NCI-H146 (cell line): ENCODE measurements around the gene NOL4L.

Source experiments
- DNase-seq: peaks from one replicate; lab custom pipeline; 2025; lab: John Stamatoyannopoulos, UW

NOL4L gene

DNA sequence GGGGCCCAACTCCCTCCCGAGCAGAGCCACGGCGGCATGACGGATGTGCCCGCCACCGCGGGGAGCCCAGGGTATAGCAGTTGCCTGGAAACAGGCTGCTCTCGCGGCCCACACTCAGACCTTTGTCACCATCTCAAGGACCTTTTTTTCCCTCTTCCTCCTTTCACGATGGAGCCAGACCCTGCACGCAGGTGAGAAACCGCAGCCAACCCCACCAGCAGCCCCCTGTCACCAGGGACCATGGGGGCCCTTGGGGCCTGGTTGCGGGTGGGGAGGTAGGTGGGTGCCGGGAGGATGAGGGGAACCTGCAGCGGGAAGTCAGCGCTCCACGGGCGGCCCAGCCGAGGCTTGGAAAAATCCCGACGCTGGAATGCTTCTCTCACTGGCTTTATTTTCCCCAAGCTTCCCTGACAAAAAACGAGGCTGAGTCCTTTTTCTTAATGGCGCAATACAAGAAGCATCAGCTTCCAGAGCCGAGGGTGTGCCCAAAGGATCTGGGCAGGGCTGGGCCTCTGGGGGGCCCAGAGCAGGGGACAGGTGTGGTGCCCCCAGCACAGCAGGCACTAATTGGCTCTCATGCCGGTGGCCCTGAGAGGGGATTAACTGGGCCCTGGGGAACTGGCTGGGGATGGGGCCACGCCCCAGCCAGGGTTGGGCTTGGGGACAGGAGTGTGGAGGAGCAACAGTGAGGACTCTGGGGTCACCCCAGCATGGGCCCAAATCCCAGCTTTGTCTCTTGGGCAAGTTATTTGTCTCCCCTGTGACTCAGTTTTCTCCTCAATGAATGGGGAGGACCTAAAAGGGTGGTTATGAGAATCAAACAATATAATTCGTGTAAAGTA is 23.9 kb downstream of the NOL4L start:
- DNase-seq: peak; percentile 96

DNA sequence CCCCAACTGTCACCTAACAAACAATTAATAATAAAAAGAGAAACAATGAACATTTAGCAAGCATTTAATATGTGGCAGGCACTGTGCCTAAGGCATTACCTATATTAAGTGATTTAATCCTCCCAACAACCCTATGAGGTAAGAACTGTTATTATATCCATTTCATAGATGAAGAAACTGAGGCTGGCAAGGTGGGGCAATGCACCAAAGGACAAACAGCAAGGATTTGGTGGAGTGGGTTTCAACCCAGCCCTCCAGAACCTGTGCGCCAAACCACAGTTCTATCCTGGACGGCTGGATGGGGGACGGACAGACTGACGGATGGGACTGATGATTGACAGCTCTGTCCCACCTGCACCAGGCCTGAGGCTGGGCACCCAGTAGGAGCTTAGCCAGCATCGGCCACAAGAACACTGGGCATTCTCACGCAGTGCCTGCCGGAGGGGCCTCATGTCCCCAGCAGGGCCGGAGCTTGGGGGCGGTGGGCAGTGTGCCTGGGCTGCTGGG is 24.6 kb downstream of the NOL4L start:
- DNase-seq: no peak

DNA sequence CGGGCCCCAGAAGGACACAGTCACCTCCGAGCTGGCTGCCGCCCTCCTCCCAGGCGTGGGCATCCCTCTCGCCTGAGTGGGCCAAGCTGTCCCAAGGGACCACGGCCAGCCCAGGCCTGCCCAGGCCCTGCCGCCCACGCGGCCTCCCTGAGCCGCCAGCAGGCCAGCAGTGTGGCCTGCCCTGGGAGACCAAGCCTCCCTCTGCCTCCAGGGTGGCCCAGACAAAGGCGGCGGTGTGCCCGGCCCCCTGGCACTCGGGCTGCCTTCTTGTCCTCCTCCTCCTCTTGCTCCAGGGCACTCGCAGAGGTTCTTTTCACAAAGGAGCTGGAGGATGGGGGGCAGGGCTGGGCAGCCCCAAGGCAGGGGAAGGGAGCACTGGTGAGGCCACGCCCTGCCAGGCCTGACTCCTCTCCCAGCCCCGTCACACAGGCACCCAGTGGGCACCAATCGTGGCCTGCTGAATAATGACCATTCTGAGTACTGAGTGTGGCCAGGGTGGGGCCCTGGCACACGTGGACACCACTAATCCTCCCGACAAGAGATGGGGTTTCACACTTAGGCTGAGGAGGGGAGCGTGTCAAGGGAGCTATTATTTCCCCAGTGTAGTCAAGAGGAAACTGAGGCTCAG is 25.3 kb downstream of the NOL4L start:
- no peak for DNase-seq

- no peak for DNase-seq
Observed at GRCh38 chr20:32559205-32559752, 25.9 kb downstream of the NOL4L start.

GRCh38 chr20:32558526-32558925 is 26.6 kb downstream of the NOL4L start:
- no peak for DNase-seq

DNA sequence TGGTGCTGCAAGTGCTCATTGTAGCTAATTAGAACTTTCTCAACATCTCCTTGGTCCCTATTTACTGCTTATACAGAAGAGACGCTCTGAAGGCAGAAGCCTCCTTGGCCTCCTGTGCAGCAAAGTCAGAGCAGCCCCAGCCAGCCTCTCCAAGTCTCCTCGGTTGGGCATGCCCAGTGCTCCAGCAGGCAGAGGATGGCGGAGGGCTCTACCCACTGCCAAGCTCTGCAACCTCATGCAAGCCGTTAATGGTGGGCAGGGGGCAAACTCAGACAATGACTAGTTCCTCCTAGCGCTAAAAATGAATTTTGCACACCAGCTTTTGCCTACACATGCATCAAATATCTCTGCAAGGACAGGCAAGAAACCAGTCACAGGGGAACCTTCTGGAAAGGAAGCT is 27.8 kb downstream of the NOL4L start:
- no peak for DNase-seq

DNA sequence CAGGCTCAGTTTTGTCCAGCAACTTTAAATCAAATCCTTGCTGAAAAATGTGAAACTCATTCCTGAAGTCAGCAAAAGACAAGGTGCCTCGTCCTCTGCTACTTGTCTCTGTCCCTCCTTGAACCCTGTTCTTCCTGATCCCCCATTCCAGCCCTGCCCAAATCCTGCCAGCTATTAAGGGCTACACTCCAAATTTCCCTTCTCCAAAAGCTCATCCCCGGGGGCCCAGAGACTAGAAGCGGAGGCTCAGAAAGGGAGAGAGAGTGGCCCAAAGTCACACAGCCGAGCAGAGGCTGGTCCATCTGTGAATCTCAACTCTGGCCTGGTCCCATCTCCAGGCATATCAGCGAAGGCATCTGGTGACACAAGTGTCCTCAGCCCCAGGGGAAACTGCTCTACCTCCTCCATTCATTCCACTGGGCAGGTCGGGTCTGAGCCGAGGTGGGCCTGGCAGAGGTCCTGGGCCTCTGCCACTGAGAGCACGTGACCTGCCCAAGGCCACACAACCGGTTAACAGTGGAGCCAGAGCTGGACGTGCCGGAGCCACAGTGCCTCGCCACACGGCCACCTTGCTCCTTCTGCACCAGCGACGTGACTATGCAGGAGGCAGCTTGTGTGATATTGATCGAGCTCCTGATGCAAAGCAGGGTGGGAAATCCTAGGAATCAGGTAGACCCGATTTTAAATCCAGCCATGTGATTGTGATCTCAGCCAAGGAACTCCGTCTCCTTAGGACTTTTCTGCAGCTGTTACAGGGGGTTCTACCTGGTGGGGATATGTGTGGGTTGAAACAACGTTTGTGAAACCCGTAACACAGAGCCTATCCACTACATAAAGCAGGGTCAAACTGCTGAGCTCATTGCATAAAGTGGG is 28.6 kb downstream of the NOL4L start:
- DNase-seq: no peak

GRCh38 chr20:32555584-32555983 is 29.5 kb downstream of the NOL4L start:
- DNase-seq: no peak

GRCh38 chr20:32554965-32555289 is 30.2 kb downstream of the NOL4L start:
- DNase-seq: no peak

DNA sequence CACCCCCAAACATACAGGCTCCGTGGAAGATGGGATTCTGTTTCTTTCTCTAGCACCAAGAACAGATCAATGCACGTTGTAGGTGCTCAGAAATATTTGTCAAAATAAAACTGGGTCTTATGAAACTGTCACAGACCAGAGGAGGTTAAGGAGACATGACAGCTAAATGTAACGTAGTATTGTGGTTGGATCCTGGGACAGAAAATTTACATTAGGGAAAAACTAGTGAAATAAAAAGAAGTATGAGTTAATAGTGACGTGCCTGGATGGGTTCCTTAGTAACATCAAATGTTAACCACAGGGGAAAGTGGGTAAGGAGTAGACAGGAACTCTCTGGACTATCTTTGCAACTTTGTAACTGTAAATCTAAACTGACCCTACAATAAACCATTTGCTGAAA is 31.5 kb downstream of the NOL4L start:
- no peak for DNase-seq

- no peak for DNase-seq
Observed at GRCh38 chr20:32551693-32552092, 33.4 kb downstream of the NOL4L start.

DNA sequence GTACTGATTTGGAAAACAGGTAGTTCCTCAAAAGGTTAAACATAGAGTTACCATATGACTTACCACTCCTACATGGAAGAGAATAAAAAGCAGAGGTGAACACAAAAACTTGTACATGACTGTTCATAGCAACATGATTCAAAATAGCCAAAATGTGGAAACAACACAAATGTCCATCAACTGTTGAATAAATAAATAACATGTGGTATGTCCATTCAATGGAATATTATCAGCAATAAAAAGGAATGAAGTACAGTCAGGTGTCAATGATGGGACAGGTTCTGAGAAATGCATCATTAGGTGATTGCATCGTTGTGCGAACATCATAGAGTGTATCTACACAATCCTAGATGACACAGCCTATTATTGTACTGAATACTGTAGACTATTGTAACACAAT is 35.3 kb downstream of the NOL4L start:
- DNase-seq: no peak

GRCh38 chr20:32547753-32548034 is 37.4 kb downstream of the NOL4L start:
- no peak for DNase-seq

DNA sequence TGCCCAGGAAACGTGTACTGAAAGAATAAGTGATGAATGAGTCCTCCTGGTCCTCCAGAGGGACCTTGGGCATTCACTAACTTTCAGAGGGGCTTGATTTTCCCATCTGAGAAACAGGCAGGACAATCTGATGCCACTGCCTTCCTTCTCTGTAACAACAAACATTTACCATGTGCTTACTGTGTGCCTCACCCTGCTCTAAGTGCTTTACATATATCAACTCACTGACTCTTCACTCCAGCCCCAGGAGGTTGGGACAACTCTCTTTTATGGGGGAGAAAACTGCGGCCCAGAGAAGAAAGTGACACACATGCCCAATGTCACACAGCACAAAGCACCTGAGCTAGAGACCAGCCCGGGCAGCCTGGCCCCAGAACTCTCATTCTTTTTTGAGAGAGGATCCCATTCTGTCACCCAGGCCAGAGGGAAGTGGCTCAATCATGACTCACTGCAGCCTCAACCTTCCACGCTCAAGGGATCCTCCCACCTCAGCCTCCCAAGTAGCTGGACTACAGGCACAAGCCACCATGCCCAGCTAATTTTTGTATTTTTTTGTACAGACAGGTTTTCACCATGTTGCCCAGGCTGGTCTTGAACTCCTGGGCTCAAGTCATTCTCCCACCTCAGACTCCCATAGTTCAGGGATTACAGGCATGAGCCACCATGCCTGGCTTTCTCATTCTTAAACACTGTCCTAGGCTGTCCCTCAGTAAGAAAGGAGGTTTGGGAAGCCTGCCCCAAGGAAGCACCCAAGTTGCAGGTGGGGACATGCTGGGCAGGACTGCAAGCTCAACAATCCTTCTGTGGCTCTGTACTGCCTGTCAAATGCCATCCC is 38.0 kb downstream of the NOL4L start:
- no peak for DNase-seq

DNA sequence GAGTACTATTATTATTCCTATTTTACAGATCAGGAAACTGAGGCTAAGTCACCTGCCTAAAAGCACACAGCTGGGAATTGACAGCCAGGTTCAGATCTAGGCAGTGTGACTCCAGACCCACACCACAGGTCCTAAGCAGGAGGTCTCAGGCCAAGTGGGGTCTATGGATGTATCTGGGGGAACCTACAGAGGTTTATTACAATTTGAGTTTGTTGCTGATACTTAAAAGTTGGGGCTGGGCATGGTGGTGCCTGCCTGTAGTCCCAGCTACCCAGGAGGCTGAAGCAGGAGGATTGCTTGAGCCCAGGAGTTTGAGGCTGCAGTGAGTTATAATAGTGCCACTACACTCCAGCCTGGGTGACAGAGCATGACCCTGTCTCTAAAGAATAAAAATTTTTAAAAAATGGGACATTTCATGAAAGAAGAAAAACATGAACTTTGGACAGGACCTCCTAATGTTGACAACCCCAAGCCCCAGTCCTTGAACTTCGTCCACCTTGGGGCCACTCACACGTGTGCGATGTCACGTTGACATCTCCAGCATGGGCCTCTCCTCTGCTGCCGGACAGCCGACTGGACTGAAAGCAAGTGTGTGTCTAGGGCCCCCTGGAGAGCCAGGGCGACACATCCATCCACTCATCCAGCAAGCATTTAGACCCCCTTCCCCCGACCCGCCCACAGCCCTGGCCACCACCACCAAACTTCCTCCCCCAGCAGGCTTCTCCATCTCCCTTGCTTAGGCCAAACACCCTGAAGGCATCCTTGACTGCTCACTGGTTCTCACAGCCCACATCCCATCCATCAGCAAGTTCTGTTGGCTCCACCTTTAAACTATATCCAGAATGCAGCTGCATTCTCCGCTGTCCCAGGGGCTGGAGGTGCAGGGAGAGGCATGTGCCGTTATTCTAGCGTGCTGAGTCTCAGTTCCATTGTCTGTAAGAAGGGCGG is 40.0 kb downstream of the NOL4L start:
- DNase-seq: no peak

- no peak for DNase-seq
Observed at GRCh38 chr20:32544260-32544722, 40.8 kb downstream of the NOL4L start.

GRCh38 chr20:32543570-32544259 is 41.4 kb downstream of the NOL4L start:
- DNase-seq: no peak

GRCh38 chr20:32542259-32542615 is 42.9 kb downstream of the NOL4L start:
- no peak for DNase-seq

DNA sequence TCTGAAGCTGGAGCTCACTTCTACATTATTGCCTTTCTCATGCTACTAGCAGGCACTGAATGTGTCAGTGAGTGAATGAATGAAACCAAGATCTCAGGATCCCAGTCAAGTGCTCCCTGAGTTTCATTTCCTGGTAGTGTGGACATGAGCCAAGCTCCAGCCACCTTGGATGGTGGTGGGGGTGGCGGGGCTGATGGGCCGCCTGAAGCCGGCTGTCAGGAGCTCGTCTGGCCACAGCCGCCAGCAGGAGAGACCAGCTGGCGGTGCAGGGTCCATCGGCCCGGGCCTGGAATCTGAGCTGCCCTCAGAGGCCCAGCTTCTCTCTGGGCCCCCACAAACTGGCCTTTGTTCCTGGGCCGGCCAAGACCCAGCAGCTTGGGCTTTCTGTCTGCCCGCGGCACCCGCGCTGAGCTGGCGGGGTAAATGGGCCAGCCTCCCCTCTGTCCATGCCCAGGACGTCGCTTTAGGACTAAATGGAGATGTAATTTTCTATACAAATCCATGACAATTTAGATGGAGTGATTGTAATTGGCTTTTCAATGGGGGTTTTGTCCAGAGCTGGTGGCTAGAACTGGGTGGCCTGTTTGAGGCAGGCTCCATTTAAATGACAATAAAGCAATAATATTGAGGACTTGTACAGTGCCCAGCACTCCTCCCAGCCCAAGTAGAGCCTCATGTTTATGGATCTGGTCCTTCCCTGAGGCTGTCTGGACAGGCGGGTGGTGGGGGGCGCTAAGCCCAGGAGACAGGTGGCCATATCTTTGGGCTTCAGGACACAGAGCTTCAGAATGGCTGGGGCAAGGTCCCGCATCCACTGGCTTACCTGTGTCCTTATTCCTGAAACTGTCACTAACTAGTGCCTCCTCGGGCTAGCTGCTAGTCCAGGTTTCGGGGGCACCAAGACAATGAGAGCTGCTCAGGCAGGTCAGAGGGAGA is 43.5 kb downstream of the NOL4L start:
- peak; percentile 59 for DNase-seq
